Kidney (tissue), 14 donors: ENCODE measurements around the gene CDH12. TPM values are rescaled to one million over a fixed set of nuclear protein-coding genes. Genes with fewer than 3 reads are reported as not detected.

Source experiments
- DNase-seq, 5 donors: peaks; one replicate each; pipeline ENCODE4 v3.0.0-alpha.2; 2013 to 2020
- FAIRE-seq: peaks from 2 replicates; lab custom pipeline; 2012; peaks lifted over from hg19 to GRCh38; lab: Jason Lieb, UNC
- H3K27ac ChIP-seq, 2 donors: one replicate each; pipeline ENCODE4 v1.7.0; 2013; ENCODE audit warnings: low read depth in 2 of 2, low read length in 2 of 2, inconsistent platforms in 1 of 2
- H3K27me3 ChIP-seq: one replicate; pipeline ENCODE4 v1.7.1; 2013; ENCODE audit warnings: low read length, inconsistent platforms; ENCODE audit not compliant: control insufficient read depth, insufficient read depth
- H3K36me3 ChIP-seq, 3 donors: one replicate each; pipeline versions ENCODE4 v1.7.0 to v1.7.1; 2013; ENCODE audit warnings: low read length in 3 of 3, control low read depth in 1 of 3, inconsistent platforms in 1 of 3; ENCODE audit not compliant: insufficient read depth in 3 of 3, control insufficient read depth in 2 of 3
- H3K4me1 ChIP-seq, 3 donors: one replicate each; pipeline versions ENCODE4 v1.7.0 to v1.7.1; 2013; ENCODE audit warnings: low read length in 3 of 3, inconsistent platforms in 1 of 3, low read depth in 1 of 3; ENCODE audit not compliant: control insufficient read depth in 2 of 3, insufficient read depth in 2 of 3
- H3K4me3 ChIP-seq, 3 donors: one replicate each; pipeline versions ENCODE4 v1.7.0 to v1.8.1; 2013; ENCODE audit warnings: low read length in 3 of 3, control low read depth in 1 of 3, inconsistent platforms in 1 of 3
- H3K9ac ChIP-seq, 3 donors: one replicate each; pipeline versions ENCODE4 v1.7.0 to v1.7.1; 2013; ENCODE audit warnings: low read length in 3 of 3, control low read depth in 1 of 3, inconsistent platforms in 1 of 3
- H3K9me3 ChIP-seq, 3 donors: one replicate each; pipeline versions ENCODE4 v1.7.0 to v1.7.1; 2013; ENCODE audit warnings: low read length in 3 of 3, control low read depth in 1 of 3, inconsistent platforms in 1 of 3; ENCODE audit not compliant: control insufficient read depth in 2 of 3, insufficient read depth in 1 of 3
- intact Hi-C: fragments of 100-400 bp; cut with DNase I; formaldehyde crosslinking; loops from one replicate; pipeline ENCODE4 v1.11.1; 2022
- polyA plus RNA-seq: library from polyadenylated mRNA; stranded (reverse); fragments of 350-450 nt; fragmentation: Illumina TruSeq; extraction: RNeasy Lipid Tissue Mini Kit (QIAGEN cat#74804); gene quantifications from one replicate; pipeline ENCODE4 v1.2.3, GENCODE V29; 2014; ENCODE audit warnings: low read depth, low replicate concordance; ENCODE audit not compliant: insufficient read depth
- total RNA-seq: library from RNA; stranded (reverse); fragmentation: NEBNext Ultra II Directional; extraction: Animal tissue kit (Norgen Biotek cat#: 25700); gene quantifications from one replicate; pipeline ENCODE4 v1.2.1, GENCODE V29; 2021
- TF ChIP-seq, protein P1 (sequence below): IDR thresholded peaks from 3 replicates; pipeline ENCODE4 v1.5.1; 2012; ENCODE audit warnings: mild to moderate bottlenecking, moderate library complexity, borderline replicate concordance; ENCODE audit not compliant: insufficient read depth; ENCODE audit errors: extremely low read depth
- donor health status: control.
- donor health status: control.
- donor health status: control.
- donor health status: control.
- donor health status: control.
- donor health status: DM: yes; HTN: yes; CAD: no.
- donor health status: Normal renal cell carcinoma (clear cell type).

CDH12 gene
- total and polyA plus RNA-seq, 2 donors from 2014 or later, result 0.17 TPM; not detected in 1

DNA sequence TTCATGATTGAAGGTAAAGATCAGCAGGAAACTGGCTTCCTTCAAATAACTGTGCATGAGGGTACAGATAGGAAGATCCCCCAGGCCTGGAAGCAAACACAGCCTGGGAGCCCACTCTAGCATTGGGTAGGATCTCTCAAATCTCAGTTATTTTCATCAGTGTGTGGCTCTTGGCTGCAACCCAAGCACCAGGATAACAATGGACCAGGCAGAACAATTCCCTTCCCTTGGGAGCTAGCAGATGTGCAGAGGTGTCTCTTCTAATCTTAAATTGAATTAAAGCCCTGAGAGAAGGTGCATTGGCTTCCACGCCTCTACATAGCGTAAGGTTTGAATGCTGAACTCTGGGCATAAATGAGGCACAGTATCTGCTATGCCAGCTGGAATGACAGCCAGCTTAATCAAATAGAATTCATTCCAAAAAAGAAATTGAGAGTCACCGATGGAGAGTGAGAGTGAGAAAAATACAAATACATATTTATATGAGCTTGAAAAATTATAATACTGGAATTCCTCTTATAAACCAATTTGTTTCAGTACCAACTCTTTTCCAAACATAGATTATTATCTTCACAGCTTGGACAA lies 957.3 kb downstream of the CDH12 start:
- DNase-seq, result no peak
- no peak overlapping the region for H3K4me3 ChIP-seq
- TF ChIP-seq, protein P1, sequence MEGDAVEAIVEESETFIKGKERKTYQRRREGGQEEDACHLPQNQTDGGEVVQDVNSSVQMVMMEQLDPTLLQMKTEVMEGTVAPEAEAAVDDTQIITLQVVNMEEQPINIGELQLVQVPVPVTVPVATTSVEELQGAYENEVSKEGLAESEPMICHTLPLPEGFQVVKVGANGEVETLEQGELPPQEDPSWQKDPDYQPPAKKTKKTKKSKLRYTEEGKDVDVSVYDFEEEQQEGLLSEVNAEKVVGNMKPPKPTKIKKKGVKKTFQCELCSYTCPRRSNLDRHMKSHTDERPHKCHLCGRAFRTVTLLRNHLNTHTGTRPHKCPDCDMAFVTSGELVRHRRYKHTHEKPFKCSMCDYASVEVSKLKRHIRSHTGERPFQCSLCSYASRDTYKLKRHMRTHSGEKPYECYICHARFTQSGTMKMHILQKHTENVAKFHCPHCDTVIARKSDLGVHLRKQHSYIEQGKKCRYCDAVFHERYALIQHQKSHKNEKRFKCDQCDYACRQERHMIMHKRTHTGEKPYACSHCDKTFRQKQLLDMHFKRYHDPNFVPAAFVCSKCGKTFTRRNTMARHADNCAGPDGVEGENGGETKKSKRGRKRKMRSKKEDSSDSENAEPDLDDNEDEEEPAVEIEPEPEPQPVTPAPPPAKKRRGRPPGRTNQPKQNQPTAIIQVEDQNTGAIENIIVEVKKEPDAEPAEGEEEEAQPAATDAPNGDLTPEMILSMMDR, result no peak
- no peak for FAIRE-seq
- no peak overlapping the region for H3K27ac ChIP-seq
- intact Hi-C loops, result no loop called here
- no peak overlapping the region for H3K9ac ChIP-seq
- no peaks in the 10 kb centered on the region for H3K36me3 ChIP-seq
- H3K27me3 ChIP-seq, result no peaks in the 10 kb centered on the region
- H3K4me1 ChIP-seq, result no peaks in the 10 kb centered on the region
- no peaks in the 10 kb centered on the region for H3K9me3 ChIP-seq

DNA sequence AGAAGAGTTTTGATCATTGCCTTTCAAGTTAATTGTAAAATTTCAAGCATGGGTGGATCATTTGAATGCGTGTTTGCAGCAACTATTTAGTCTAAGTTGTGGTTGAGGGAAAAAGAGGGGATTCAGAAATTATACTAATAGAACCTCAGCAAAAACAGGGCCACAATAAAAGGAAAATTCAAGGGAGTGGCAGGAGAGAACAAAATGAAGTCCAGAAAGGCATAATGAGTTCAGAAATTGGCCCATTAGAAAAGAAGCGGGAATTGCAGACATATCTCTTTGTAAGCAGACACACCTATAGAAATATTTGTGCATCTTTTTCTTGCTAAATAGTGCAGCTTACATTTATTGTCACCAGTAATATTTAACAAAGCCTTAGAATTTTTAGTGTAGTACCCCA lies 960.0 kb downstream of the CDH12 start:
- intact Hi-C loops, result no loop called here
- no peak overlapping the region for H3K9ac ChIP-seq
- no peaks in the 10 kb centered on the region for H3K36me3 ChIP-seq
- no peak overlapping the region for H3K4me3 ChIP-seq
- no peaks in the 10 kb centered on the region for H3K4me1 ChIP-seq
- TF ChIP-seq, protein P1, result no peak
- H3K9me3 ChIP-seq, result no peaks in the 10 kb centered on the region
- DNase-seq, result no peak
- no peak overlapping the region for H3K27ac ChIP-seq
- FAIRE-seq, result no peak
- H3K27me3 ChIP-seq, result no peaks in the 10 kb centered on the region

DNA sequence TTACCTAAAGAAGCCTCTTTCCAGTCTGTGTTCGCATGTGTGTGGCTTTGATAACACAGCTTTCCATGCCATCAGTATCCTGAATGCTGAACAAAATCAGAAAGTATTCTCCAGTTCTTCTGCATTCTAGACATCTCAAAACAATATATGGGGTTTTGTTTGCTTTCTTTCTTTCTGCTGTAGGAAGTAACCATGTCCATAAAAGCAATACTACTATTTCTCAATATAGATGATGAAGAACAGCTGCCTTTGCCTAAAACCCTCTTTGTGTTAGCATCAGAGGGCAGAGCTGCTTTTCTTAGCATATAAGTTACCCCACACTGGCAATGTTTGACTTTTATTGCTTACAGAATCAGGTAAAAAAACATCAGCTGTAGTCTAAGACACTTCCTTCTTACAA lies 963.6 kb downstream of the CDH12 start:
- DNase-seq, result peak in 2 of 5 donors; percentile 29 to 42
- no peak for FAIRE-seq
- no peaks in the 10 kb centered on the region for H3K9me3 ChIP-seq
- no peaks in the 10 kb centered on the region for H3K4me1 ChIP-seq
- no peak overlapping the region for H3K9ac ChIP-seq
- H3K27me3 ChIP-seq, result no peaks in the 10 kb centered on the region
- intact Hi-C loops, result no loop called here
- H3K36me3 ChIP-seq, result no peaks in the 10 kb centered on the region
- H3K4me3 ChIP-seq, result peak overlapping the region in 1 of 3 donors; percentile 16
- no peak overlapping the region for H3K27ac ChIP-seq
- TF ChIP-seq, protein P1, result no peak
